Measurements from ENCODE around the gene SLC43A3.
"Not testable (repeated sequence)": the region's sequence is repeated elsewhere in the genome, so short reads cannot be mapped to it uniquely, and the experiment has no call there.

Gene SLC43A3

DNA sequence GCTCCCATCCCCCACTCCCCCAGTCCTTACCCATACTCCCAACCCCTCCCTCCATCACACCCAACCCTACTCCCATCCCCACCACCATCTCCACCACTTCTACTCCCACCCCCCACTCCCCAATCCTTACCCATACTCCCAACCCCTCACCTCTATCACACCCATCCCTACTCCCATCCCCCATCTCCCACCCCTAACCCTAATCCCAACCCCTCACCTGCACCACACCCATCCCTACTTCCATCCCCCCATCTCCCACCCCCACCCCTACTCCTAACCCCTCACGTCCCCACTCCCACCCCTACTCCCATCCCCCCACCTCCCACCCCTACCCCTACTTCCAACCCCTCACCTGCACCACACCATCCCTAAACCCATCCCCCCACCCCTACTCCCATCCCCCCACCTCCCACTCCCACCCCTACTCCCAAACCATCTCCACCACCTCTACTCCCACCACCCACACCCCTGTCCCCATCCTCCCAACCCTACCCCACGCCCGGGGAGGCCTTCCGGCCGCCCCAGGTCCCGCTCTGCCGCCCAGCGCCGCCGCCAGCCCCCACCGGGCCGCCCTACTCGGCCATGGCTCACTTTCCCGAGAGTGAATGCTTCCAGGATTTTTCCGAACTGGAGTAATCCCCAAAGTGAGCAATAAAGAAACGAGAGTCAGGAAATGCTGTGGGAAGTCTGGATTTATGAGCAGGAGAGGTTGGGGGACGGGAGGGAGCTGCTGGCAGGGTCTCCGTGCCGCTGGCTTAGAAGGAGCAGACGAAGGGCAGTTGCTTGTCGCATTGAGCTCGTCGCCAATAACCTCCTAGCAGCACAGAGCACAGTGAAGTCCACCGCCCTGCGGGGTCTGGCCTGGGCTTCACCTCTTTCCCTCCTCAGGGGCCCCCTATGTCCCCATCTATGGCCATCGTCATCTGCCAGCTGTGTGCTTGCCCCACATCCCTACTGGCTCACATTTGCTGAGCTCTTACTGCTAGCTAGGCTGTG lies 50.5 kb downstream of the SLC43A3 start:
- DNase-seq: no peak

DNA sequence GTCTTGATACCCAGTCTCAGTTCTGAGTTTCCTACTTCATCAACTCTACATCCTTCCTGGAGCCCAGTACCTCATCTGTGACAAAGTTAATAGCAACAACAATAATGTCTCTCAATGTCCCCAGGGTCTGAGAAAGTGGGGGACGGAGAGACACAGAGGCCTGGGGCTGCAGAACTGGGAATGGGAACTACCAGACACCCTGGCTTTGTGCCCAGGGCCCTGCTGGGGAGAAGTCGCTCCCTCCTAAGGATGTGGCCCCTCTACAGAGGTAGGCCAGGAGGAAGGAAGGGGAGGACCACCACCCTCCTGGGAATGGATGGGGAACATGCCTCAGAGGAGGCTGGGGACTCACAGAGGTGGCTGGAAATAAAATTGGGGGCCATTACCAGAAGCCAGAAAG lies 51.4 kb downstream of the SLC43A3 start:
- DNase-seq: no peak

DNA sequence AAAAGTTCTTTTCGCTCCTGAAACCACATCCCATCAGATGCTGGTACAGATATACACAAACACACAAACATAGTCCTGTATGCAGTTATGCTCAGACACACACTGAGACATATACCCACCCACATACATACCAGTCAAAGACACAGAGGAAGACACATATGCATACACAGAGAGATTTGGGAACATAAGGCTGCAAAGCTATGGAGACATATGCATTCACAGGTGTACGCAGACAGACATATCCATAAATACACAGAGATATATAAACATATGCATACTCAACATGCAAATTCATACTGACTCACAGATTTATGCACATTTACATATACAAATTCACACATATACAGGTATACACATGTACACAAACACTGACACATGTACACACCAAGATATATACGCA lies 52.0 kb downstream of the SLC43A3 start:
- DNase-seq: no peak

DNA sequence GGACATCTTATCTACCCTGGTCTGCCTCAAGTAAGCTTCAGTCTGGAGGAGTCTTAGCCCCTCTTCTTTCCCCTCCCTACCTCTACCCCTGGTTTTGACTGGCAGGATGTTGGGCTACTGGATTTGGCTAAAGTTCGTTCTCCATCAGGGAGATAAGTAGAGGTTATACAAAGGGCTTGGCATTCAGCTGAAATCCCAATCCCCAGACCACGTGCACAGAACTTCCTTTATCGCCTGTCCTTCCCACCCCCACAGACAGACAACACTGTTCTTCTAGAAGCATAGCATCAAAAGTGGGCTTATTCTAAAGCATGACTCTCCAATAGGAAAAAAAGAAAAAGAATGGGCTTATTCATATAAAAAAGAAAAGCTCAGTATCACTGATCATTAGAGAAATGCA lies 53.8 kb downstream of the SLC43A3 start:
- DNase-seq: no peak

DNA sequence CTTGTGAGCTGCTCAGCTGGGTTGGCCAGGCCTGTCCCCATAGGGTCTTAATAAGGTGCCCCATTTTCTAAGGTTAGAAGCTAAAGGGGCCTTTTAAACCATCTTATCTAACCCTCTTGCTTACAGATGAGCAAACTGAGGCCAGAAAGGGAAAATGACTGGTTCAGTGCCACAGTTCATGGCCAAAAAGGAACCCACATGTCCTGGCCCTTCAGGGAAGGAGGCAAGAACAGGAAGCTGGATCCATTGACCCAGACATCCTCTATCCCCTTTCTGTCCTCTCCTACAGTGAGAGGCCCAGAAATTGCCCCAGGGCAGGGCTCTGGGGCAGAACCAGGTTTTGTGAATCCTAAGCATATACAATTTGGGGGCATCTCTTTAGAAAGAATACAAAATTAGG lies 56.0 kb downstream of the SLC43A3 start:
- no peak for DNase-seq

DNA sequence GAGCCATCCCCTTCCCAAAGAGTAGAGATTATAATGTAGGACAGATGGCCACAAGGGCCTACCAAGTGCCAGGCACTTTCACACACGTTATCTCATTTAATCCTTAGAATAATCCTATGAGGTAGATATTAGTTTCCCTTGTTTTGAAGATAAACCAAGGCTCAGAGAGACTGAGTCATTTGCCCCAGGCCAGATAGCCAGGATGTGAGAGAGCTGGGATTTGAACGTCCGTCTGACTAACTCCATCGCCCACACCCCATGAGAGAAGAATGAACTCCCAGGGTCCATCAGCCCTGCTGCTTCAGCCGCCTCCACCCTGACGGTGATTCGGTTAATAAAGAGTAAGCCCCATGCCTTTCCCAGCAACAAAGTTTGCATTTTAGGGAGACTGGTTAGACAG lies 56.7 kb downstream of the SLC43A3 start:
- DNase-seq: no peak

DNA sequence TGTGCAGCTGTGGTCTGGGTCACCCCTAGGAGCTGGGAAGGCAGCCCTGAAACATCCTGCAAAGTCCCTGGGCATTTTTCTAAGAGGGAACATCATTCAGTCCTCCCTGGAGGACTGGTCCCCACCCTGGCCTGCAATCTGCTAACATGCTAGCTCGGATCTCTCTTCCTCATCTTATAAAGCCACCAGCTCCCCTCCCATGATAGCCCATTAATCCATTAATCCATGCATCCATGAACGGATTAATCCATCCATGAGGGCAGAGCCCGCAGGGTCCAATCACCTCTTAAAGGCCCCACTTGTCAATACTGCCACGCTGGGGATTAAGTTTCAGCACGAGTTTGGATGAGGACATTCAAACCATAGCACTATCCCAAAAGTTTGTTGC lies 58.1 kb downstream of the SLC43A3 start:
- no peak for DNase-seq

DNA sequence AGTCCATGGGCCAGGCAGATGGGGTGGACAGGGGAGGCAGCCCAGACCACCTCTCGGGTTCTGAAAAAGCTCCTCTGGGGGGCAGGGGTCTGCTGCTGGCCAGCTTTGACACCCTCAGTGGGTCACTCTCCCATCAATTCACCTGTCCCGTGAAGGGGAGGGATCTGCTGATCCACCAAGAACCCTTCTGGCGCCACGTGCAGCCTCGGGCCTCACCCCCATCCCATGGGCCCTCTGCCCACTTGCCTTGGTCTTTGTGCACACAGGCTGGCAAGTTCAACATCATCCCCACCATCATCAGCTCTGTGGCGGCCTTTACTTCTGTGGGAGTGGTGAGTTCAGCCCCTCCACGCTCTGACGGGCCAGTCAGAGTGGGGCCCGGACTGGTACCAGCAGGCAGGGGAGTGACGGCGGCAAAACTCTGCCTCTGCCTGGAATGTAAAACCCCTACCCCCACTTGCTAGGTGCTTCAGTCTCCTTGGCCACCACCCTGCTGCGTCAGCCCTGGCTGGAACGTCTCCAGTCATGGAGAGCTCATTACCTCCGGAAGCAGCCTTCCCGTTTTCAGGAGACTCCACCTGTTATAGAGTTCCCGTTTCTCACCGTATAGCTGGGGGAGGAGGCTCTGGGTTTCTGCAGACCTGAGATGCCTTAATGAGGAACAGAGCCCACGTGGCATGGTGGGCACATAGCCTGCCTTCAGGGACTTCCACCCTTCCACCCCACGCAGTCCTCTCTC lies 58.6 kb downstream of the SLC43A3 start:
- DNase-seq: peak; percentile 80

DNA sequence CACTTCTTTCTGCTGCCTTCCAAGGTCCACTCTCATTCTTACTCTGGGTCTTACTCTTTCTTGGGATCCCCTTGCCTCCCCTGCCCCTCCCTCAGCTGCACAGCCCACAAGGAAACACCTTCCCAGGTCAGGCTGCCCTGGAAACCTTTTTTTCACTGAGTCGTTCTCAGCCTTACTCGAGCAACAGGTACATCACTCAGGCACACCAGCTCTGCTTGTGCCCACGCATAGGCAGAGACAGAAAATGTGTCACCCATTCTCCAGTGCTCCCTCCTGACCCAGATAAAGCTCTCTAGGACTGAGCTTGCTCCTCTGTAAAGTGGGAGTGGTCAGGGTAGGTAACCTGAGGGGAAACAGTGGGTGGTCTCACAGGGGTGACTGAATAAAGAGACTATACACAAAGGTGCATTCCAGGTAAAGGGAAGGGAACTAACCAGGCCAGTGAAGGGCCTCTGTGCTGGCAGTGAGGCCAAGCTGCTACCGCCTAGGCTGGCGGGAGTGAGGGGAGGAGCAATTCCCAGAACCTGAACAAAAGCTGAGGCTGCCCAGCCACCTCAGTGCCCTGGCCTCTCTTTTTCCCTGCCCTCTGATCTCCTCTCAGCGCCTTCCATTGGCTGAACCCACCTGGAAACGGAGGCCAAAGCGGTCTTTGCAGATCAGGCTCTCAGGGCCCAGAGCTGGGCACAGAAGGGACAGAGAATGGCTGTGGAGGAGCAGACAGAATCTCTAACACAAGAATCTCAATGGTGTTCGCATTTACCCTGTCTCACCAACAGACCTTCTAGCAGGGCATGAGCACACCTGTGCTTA lies 61.9 kb downstream of the SLC43A3 start:
- no peak for DNase-seq

DNA sequence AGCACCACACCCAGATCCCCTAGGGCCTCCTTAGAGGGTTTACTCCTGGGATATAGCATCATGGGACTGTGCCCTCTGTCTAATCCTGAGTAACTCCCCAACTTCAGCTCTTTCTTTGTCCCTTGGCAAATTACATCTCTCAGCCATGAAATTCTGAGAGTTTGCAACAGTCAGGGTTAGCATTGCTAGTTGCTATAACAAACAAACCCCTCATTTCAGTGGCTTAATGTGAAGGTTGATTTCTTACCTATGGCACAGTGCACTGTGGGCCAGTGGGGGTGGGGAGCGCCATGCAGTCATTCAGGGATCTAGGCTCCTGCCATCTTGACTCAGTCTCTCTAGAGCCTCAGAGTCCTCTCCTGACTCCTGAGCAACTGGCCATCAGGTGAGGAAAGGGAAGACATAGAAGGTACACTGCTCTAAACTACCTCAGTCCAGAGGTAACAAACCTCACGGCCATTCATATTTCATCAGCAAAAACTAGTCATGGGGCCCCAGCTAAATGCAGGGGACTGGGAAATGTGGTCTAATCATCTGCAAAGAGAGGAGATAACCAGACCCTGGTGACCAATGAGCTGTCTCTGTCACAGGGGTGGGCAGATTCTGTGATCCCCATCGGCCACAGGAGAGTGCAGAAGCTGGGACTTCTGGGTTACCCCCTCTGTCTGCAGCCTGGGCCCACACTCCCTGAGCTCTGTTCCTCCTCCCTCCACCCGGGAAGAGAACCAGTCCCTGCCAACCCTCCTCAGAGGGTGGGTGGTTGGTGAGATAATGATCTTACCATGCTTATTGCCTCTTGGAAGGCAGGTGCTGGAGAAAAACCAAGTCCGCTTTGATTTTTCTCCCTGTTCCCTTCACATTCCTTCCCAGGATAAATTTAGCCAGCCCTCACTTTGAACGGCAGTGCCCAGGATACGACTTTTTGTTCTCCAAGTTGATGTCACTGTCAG lies 63.5 kb downstream of the SLC43A3 start:
- no peak for DNase-seq

DNA sequence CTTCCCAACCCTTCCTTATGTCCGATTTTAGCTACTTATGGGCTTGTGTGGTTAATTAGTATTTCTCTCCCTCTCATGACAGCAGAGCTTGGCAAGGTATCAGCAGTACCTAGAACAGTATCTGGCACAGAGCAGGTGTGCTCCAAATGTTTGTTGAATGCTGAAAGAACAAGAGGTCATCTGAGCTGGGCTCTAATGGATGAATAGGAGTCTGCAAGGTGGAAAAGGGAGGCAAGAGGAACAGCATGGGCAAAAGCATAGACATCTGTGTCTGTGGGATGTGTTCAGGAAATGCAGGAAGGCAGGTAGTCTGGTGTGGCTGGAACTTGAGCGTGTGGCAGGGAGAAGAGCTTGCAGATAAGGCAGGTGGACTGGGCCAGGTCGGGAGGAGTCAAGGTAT lies 65.0 kb downstream of the SLC43A3 start:
- DNase-seq: no peak

DNA sequence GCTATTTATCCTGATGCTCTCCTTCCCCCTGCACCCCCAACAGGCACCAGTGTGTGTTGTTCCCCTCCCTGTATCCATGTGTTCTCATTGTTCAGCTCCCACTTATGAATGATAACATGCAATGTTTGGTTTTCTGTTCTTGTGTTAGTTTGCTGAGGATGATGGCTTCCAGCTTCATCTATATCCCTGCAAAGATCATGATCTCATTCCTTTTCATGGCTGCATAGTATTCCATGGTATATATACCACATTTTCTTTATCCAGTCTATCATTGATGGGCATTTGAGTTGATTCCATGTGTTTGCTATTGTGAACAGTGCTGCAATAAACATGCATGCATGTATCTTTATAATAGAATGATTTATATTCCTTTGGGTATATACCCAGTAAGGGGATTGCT lies 65.5 kb downstream of the SLC43A3 start:
- DNase-seq: not testable (repeated sequence)

DNA sequence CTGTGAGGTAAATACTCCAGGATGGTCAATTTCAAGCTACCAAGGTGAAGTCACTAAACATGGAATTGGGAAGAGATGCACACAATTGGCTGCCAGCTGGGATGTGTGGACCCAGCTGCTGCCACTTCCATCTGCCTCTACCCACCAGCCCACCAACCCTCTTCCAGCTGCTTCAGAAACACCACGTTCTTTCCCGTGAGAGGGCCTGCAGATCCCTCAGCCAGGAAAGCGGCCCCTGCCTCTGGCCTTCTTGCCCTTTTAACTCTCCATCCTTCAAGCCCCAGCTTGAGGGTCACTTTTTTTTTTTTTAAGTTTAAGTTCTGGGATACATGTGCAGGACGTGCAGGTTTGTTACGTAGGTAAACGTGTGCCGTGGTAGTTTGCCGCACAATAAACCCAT lies 65.9 kb downstream of the SLC43A3 start:
- no peak for DNase-seq

DNA sequence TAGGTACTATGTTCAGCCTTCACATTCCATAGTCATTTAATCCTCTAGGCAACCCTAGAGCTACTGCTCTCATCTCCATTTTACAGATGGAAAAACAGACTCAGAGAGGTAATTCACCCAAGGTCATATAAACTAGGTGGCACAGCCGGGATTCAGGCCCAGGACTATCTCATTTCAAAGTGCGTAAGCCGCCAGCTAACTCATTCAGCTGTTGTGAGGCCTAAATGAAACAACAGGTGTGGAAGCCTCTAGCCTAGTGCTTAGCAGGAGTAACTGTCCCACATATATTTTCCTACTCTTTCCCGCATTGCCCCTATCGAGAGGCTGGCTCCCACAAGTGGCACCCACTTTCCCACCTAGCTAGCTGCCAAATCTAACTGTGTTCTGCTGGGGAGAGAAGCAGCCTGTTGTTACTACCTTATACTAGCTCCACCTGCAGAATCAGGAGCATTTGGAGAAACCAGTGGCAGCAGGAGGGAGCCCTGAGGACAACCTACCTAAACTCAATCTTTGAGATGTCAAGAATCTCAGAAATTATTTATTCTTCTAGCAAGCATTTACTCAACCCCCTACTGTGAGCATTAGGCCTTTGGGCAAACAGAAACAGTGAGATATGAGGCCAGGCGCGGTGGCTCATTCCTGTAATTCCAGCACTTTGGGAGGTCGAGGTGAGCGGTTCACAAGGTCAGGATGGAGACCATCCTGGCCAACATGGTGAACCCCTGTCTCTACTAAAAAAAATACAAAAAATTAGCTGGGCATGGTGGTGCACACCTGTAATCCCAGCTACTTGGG lies 66.8 kb downstream of the SLC43A3 start:
- DNase-seq: no peak

DNA sequence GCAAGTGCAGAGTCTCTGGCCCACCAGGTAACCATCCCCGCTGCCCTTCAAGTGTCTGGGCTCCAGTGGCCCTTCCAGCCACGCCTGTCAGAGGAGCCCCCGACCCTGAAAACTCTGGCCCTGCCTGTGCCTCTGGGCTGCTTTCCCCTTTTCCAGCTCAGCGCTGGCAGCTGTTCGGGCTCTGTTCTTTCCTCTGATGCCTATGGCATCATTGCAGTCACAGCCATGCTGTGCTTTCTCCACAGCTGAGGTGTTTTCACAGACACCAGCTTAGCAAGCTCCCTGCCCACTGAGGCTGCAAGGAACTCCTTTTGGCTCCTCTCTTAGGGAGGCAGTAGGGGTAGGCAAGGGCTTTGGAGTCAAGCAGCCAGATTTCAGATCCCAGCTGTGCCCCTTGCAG lies 67.5 kb downstream of the SLC43A3 start:
- no peak for DNase-seq

DNA sequence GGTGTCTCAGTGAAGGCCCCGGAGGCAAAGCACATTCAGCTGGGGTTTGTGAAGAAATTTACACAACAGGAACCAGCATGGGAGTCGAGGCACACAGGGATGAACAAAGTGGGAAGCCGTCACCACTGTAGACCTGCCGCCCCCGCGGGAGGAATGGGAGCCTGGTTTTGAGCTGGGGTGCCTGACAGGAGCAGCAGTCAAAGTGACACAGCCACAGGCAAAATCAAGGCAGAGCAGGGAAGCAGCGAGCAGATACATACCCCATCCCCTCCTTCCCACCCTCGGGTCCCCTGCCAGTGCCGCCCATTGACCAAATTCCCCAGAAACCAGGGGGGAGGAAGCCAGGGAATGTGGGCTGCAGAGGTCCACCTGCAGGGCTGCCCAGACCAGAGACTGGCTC lies 67.9 kb downstream of the SLC43A3 start:
- no peak for DNase-seq

DNA sequence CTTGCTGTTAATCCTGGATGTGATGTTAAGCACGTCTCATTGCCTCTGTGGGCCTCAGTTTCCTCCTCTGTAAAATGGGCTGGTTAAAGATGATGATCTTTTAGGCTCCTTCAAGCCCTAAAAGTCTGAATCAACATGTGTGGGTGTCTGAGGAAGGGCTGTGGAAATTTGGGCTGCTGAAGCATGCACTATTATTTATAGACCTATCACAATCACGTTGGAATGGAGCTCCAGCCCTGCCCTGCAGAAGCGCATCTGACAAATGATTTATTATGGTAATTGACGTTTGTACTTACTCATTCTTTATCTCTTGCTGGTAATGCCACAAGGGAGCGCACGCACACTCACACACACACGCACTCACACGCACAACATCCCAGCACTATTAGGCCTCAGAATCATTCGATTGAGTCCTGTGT lies 68.4 kb downstream of the SLC43A3 start:
- DNase-seq: no peak

DNA sequence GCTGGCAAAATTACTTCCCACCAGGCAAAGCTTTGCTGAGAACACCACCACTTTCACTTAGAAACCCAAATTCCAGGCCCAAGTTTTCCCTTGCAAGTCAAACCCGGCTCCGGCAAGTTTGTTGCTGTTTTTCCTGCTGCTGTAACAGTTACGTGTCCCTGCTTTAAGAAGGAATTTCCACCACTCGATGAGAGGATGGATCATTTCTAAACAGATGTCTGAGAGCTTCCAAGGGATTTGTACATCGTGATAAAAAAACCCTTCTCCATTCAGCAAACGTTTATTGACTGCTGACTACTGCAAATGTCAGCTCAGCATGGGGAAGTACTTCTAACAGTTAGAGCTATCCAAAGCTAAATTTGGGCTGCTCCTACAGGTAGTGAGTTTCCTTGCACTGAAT lies 69.1 kb downstream of the SLC43A3 start:
- DNase-seq: no peak

DNA sequence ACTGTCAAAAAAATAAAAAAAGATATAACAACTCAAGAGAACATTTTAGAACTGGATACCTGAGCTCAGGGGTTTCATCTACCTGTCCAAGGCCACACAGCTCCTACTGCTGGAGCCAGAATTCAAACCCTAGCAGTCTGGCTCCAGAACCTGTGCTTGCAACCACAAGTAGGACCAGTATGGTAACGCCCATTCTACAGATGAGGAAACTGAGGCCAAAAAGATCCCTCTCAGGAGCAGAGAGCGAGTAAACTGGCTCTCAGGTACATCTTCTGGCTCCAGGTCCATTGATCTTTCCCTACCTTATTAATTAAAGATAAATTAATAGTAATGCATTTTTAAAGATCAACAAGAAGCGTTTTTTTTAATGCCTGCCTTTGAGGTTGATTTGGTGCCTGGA lies 69.6 kb downstream of the SLC43A3 start:
- no peak for DNase-seq

Measured in NCI-H2029 (cell line).